GM12878 (cell line): ENCODE results near the gene PRPF4.

Experiments
- EZH2 ChIP-seq: IDR thresholded peaks from 2 replicates; pipeline ENCODE4 v1.6.1; 2012; ENCODE audit warnings: low read depth, mild to moderate bottlenecking, control low read depth, inconsistent platforms, low read length, borderline replicate concordance; ENCODE audit not compliant: control insufficient read depth
- POLR2A ChIP-seq: IDR thresholded peaks from 2 replicates; pipeline ENCODE4 v1.6.1; 2011; ENCODE audit warnings: low read depth, mild to moderate bottlenecking, low read length
- RCOR1 ChIP-seq: conservative IDR thresholded peaks from 2 replicates; pipeline ENCODE4 v1.6.1; 2012; ENCODE audit warnings: low read depth, low read length, improper control_type of control experiment
- SIN3A ChIP-seq: IDR thresholded peaks from 2 replicates; pipeline ENCODE4 v1.6.1; 2012; ENCODE audit warnings: low read depth, low read length, improper control_type of control experiment
- SPI1 ChIP-seq: IDR thresholded peaks from 2 replicates; pipeline ENCODE4 v1.6.1; 2011; ENCODE audit warnings: low read depth, mild to moderate bottlenecking, low read length, moderate library complexity, borderline replicate concordance; ENCODE audit not compliant: insufficient read depth
- TAF1 ChIP-seq: IDR thresholded peaks from 2 replicates; pipeline ENCODE4 v1.6.1; 2011; ENCODE audit warnings: mild to moderate bottlenecking, low read depth, low read length, borderline replicate concordance
- ZNF24 ChIP-seq: fragments of 450-650 bp; IDR thresholded peaks from 2 replicates; pipeline ENCODE4 v1.6.1; 2017; ENCODE audit warnings: antibody characterized with exemption, mild to moderate bottlenecking
- TF ChIP-seq, protein P1 (sequence below), 3 experiments: IDR thresholded peaks in 2 of 3; conservative IDR thresholded peaks in 1 of 3; 2 replicates each; pipeline ENCODE4 v1.5.1; 2011; ENCODE audit warnings: low read depth in 3 of 3, low read length in 3 of 3, mild to moderate bottlenecking in 3 of 3, control low read depth in 2 of 3, moderate library complexity in 2 of 3, inconsistent platforms in 1 of 3, mixed read lengths in 1 of 3; ENCODE audit not compliant: control insufficient read depth in 2 of 3, insufficient read depth in 1 of 3; ENCODE audit errors: extremely low read depth in 1 of 3
- TF ChIP-seq, protein P2 (sequence below): IDR thresholded peaks from 2 replicates; pipeline ENCODE4 v1.6.1; 2012; ENCODE audit warnings: mild to moderate bottlenecking, low read depth, low read length

DNA sequence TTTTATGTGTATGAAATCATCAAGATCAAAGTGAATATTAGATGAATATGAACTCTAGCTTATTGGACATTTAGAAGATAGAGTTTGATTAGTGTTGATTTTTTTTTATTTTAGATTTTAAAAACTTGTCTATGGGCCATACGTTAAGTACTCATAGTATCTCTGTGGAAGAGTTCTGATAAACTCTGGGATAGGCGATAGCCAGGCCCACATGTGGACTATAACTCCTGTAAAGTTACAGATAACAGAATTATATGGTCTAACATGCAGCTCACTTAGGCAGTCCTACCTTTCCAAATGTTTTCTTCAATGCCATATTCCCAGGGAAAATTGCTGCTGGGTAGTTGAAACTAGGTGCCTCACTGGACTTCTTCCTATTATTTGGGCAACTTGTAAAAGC lies 43.8 kb upstream of the PRPF4 start:
- TF ChIP-seq ZNF24 (no peak), POLR2A (no peak), EZH2 (no peak), RCOR1 (no peak), SIN3A (no peak), TAF1 (no peak), SPI1 (no peak)
- TF ChIP-seq, protein P1, sequence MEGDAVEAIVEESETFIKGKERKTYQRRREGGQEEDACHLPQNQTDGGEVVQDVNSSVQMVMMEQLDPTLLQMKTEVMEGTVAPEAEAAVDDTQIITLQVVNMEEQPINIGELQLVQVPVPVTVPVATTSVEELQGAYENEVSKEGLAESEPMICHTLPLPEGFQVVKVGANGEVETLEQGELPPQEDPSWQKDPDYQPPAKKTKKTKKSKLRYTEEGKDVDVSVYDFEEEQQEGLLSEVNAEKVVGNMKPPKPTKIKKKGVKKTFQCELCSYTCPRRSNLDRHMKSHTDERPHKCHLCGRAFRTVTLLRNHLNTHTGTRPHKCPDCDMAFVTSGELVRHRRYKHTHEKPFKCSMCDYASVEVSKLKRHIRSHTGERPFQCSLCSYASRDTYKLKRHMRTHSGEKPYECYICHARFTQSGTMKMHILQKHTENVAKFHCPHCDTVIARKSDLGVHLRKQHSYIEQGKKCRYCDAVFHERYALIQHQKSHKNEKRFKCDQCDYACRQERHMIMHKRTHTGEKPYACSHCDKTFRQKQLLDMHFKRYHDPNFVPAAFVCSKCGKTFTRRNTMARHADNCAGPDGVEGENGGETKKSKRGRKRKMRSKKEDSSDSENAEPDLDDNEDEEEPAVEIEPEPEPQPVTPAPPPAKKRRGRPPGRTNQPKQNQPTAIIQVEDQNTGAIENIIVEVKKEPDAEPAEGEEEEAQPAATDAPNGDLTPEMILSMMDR (IDR thresholded peaks at IDR 0.05 in 2 of 3, conservative IDR thresholded peaks at IDR 0.05 in 1 of 3; ENCODE audit: control insufficient read depth in 2 of 3, extremely low read depth in 1 of 3, insufficient read depth in 1 of 3, low read depth in 3 of 3, low read length in 3 of 3): no peak
- TF ChIP-seq, protein P2, sequence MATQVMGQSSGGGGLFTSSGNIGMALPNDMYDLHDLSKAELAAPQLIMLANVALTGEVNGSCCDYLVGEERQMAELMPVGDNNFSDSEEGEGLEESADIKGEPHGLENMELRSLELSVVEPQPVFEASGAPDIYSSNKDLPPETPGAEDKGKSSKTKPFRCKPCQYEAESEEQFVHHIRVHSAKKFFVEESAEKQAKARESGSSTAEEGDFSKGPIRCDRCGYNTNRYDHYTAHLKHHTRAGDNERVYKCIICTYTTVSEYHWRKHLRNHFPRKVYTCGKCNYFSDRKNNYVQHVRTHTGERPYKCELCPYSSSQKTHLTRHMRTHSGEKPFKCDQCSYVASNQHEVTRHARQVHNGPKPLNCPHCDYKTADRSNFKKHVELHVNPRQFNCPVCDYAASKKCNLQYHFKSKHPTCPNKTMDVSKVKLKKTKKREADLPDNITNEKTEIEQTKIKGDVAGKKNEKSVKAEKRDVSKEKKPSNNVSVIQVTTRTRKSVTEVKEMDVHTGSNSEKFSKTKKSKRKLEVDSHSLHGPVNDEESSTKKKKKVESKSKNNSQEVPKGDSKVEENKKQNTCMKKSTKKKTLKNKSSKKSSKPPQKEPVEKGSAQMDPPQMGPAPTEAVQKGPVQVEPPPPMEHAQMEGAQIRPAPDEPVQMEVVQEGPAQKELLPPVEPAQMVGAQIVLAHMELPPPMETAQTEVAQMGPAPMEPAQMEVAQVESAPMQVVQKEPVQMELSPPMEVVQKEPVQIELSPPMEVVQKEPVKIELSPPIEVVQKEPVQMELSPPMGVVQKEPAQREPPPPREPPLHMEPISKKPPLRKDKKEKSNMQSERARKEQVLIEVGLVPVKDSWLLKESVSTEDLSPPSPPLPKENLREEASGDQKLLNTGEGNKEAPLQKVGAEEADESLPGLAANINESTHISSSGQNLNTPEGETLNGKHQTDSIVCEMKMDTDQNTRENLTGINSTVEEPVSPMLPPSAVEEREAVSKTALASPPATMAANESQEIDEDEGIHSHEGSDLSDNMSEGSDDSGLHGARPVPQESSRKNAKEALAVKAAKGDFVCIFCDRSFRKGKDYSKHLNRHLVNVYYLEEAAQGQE: no peak
